AG04450 (cell line): ENCODE results near the gene MIER3. TPM values are rescaled to one million over a fixed set of nuclear protein-coding genes. Genes with fewer than 3 reads are reported as not detected.

ENCODE experiments used
- CTCF ChIA-PET: fragments of 300-600, 350-600 bp; formaldehyde crosslinking; extraction: SDS; loops from one replicate; lab custom pipeline; 2022; ENCODE audit warnings: antibody characterized with exemption, inconsistent platforms; lab: Charles Lee
- POLR2A ChIA-PET: fragments of 350-600 bp; formaldehyde crosslinking; extraction: SDS; loops from one replicate; lab custom pipeline; 2021; ENCODE audit warnings: antibody characterized with exemption, inconsistent platforms; lab: Yijun Ruan, JAX
- DNase-seq: peaks from one replicate; pipeline ENCODE4 v3.0.0-alpha.2; 2011; ENCODE audit warnings: low read depth, low spot score
- H3K27ac ChIP-seq: one replicate; pipeline ENCODE4 v1.5.1; 2012; ENCODE audit warnings: low read depth, low read length, control low read depth
- H3K27me3 ChIP-seq: one replicate; pipeline ENCODE4 v1.6.0; 2012; ENCODE audit warnings: low read length; ENCODE audit not compliant: control insufficient read depth, insufficient read depth
- H3K4me3 ChIP-seq: 2 replicates; pipeline ENCODE4 v1.5.1; 2011; ENCODE audit warnings: mild to moderate bottlenecking, low read depth, low read length, control low read depth
- H3K9me3 ChIP-seq: 2 replicates; pipeline ENCODE4 v1.5.1; 2012; ENCODE audit warnings: low read length; ENCODE audit not compliant: control insufficient read depth, insufficient read depth
- CTCF ChIP-seq: IDR thresholded peaks from 2 replicates; pipeline ENCODE4 v1.5.1; 2011; ENCODE audit warnings: low read depth, low read length, control low read depth, inconsistent platforms
- polyA plus RNA-seq: library from polyadenylated mRNA; depleted of rRNA; stranded (reverse); fragments of >200 nt; gene quantifications from 2 replicates; pipeline ENCODE4 v1.2.3, GENCODE V29; 2011

MIER3 gene
- polyA plus RNA-seq, 1 experiment: 19.4 TPM

GRCh38 chr5:56934325-56934724 is 17.6 kb downstream of the MIER3 start:
- POLR2A ChIA-PET: no interaction called here
- CTCF ChIA-PET: no interaction called here

GRCh38 chr5:56922922-56923321 is 29.0 kb downstream of the MIER3 start:
- no peak for TF ChIP-seq CTCF
- ChIA-PET CTCF (no interaction called here), POLR2A (no interaction called here)
- H3K9me3 ChIP-seq: no peaks in the 10 kb centered on the region
- H3K27ac ChIP-seq: no peak overlapping the region
- no peak for DNase-seq
- H3K4me3 ChIP-seq: no peak overlapping the region
- H3K27me3 ChIP-seq: no peaks in the 10 kb centered on the region

More at GRCh38 chr5:56934325-56934724, 17.6 kb downstream of the MIER3 start:
- Histone ChIP-seq H3K27me3 (no peaks in the 10 kb centered on the region), H3K4me3 (no peak overlapping the region), H3K9me3 (no peaks in the 10 kb centered on the region), H3K27ac (no peak overlapping the region)
- no peak for DNase-seq
- TF ChIP-seq CTCF: no peak

GRCh38 chr5:56919942-56920662 is 31.8 kb downstream of the MIER3 start:
- ChIA-PET CTCF (interaction anchor here (0.7 to 1.7 kb wide), 4 partner anchors 16 to 649 kb away, joined by 3 to 8 read pairs (median 4); no protein-coding TSS in a partner anchor), POLR2A (no interaction called here)
- Histone ChIP-seq H3K27me3 (no peaks in the 10 kb centered on the region), H3K9me3 (no peaks in the 10 kb centered on the region), H3K27ac (no peak overlapping the region), H3K4me3 (no peak overlapping the region)
- no peak for DNase-seq
- TF ChIP-seq CTCF: no peak

- ChIA-PET CTCF (interaction anchor here (0.7 to 1.1 kb wide), 2 partner anchors 16 to 302 kb away, joined by 3 read pairs; no protein-coding TSS in a partner anchor), POLR2A (interaction anchor here (0.7 to 1.2 kb wide), 2 partner anchors 8 to 33 kb away, joined by 3 to 5 read pairs; partner anchors contain the start of gene SETD9)
- Histone ChIP-seq H3K27ac (no peak overlapping the region), H3K4me3 (no peak overlapping the region), H3K27me3 (no peaks in the 10 kb centered on the region), H3K9me3 (no peaks in the 10 kb centered on the region)
- no peak for DNase-seq
- no peak for TF ChIP-seq CTCF
Observed at GRCh38 chr5:56918054-56918453, 33.9 kb downstream of the MIER3 start.

GRCh38 chr5:56917534-56917933 is 34.4 kb downstream of the MIER3 start:
- no peak for TF ChIP-seq CTCF
- H3K27ac ChIP-seq: no peak overlapping the region
- POLR2A ChIA-PET: interaction anchor here (1.2 kb wide), 1 partner anchor 8 kb away, joined by 5 read pairs; the partner anchor contains the start of gene SETD9
- no peak overlapping the region for H3K4me3 ChIP-seq
- CTCF ChIA-PET: interaction anchor here (0.7 to 1.0 kb wide), 3 partner anchors 221 to 302 kb away, joined by 3 to 4 read pairs (median 4); no protein-coding TSS in a partner anchor
- DNase-seq: no peak
- H3K9me3 ChIP-seq: no peaks in the 10 kb centered on the region
- H3K27me3 ChIP-seq: no peaks in the 10 kb centered on the region
